Measurements from ENCODE around the gene TMEM120A. TPM values are rescaled to one million over a fixed set of nuclear protein-coding genes. Genes with fewer than 3 reads are reported as not detected.

Gene TMEM120A
- total and polyA plus RNA-seq, 10 of the 15 experiments (the other 5 are each of a cell fraction or from before 2014, with no cell fraction given): 0.43 to 86.6 (median 18.5) TPM

Small RNA genes lying within 50 kb of the gene (small RNA-seq; reads per million reads assigned to genes)
- gene SNORA14A: 0.20 reads per million

Other genes starting within 250 kb of the TMEM120A start
- gene CCL26, start 222.4 kb downstream of the TMEM120A start, total RNA-seq (2014; rRNA removed): not detected in 2 replicates
- gene CCL26, start 222.4 kb downstream of the TMEM120A start, total RNA-seq (2014; rRNA removed; fragmentation: Illumina TruSeq; extraction: Trizol): not detected in 2 replicates
- gene CCL26, start 222.4 kb downstream of the TMEM120A start, total RNA-seq (2021): not detected in 2 replicates
- gene CCL26, start 222.4 kb downstream of the TMEM120A start, polyA plus RNA-seq (2011; rRNA removed): not detected in 2 replicates
- not detected in 2 replicates for gene CCL26, start 222.4 kb downstream of the TMEM120A start, polyA plus RNA-seq (2014; fragmentation: Illumina TruSeq; extraction: Trizol)
- not detected for gene CCL26, start 222.4 kb downstream of the TMEM120A start, polyA plus RNA-seq (2014; fragmentation: Nextera tagmentation; extraction: Ambion mirVana)
- not detected in 2 replicates for gene CCL26, start 222.4 kb downstream of the TMEM120A start, polyA plus RNA-seq (2014; rRNA removed)
- not detected for gene CCL26, start 222.4 kb downstream of the TMEM120A start, polyA plus RNA-seq (2016; fragmentation: Nextera tagmentation; extraction: Ambion mirVana)
- gene CCL24, start 180.8 kb downstream of the TMEM120A start, total RNA-seq (2014; rRNA removed): not detected in 2 replicates
- gene CCL24, start 180.8 kb downstream of the TMEM120A start, total RNA-seq (2014; rRNA removed; fragmentation: Illumina TruSeq; extraction: Trizol): not detected in 2 replicates
- gene CCL24, start 180.8 kb downstream of the TMEM120A start, total RNA-seq (2021): not detected in 2 replicates
- gene CCL24, start 180.8 kb downstream of the TMEM120A start, polyA plus RNA-seq (2011; rRNA removed): not detected in 2 replicates
- not detected in 2 replicates for gene CCL24, start 180.8 kb downstream of the TMEM120A start, polyA plus RNA-seq (2014; fragmentation: Illumina TruSeq; extraction: Trizol)
- not detected for gene CCL24, start 180.8 kb downstream of the TMEM120A start, polyA plus RNA-seq (2014; fragmentation: Nextera tagmentation; extraction: Ambion mirVana)
- gene CCL24, start 180.8 kb downstream of the TMEM120A start, polyA plus RNA-seq (2014; rRNA removed): 0.28 TPM in 1 of 2 replicates, not detected in the other
- gene CCL24, start 180.8 kb downstream of the TMEM120A start, polyA plus RNA-seq (2016; fragmentation: Nextera tagmentation; extraction: Ambion mirVana): not detected
- gene RHBDD2, start 115.6 kb downstream of the TMEM120A start, total RNA-seq (2014; rRNA removed): 23.6 and 23.8 TPM in 2 replicates
- 6.7 and 8.8 TPM in 2 replicates for gene RHBDD2, start 115.6 kb downstream of the TMEM120A start, total RNA-seq (2014; rRNA removed; fragmentation: Illumina TruSeq; extraction: Trizol)
- gene RHBDD2, start 115.6 kb downstream of the TMEM120A start, total RNA-seq (2021): 22.6 and 25.7 TPM in 2 replicates
- gene RHBDD2, start 115.6 kb downstream of the TMEM120A start, polyA plus RNA-seq (2011; rRNA removed): 4.9 and 14.5 TPM in 2 replicates
- gene RHBDD2, start 115.6 kb downstream of the TMEM120A start, polyA plus RNA-seq (2014; fragmentation: Illumina TruSeq; extraction: Trizol): 7.0 and 13.1 TPM in 2 replicates
- 1 to 10 TPM; 3.9 to 7.4 TPM for gene RHBDD2, start 115.6 kb downstream of the TMEM120A start, polyA plus RNA-seq (2014; fragmentation: Nextera tagmentation; extraction: Ambion mirVana)
- gene RHBDD2, start 115.6 kb downstream of the TMEM120A start, polyA plus RNA-seq (2014; rRNA removed): 19.3 and 21.1 TPM in 2 replicates
- gene RHBDD2, start 115.6 kb downstream of the TMEM120A start, polyA plus RNA-seq (2016; fragmentation: Nextera tagmentation; extraction: Ambion mirVana): 10 to 100 TPM; 31.5 to 39.8 TPM
- 67.6 and 75.5 TPM in 2 replicates for gene POR, start 79.4 kb downstream of the TMEM120A start, total RNA-seq (2014; rRNA removed)
- gene POR, start 79.4 kb downstream of the TMEM120A start, total RNA-seq (2014; rRNA removed; fragmentation: Illumina TruSeq; extraction: Trizol): 15.3 and 16.2 TPM in 2 replicates
- 72.2 and 75.8 TPM in 2 replicates for gene POR, start 79.4 kb downstream of the TMEM120A start, total RNA-seq (2021)
- gene POR, start 79.4 kb downstream of the TMEM120A start, polyA plus RNA-seq (2011; rRNA removed): 7.9 and 16.0 TPM in 2 replicates
- gene POR, start 79.4 kb downstream of the TMEM120A start, polyA plus RNA-seq (2014; fragmentation: Illumina TruSeq; extraction: Trizol): 27.0 and 33.7 TPM in 2 replicates
- gene POR, start 79.4 kb downstream of the TMEM120A start, polyA plus RNA-seq (2014; fragmentation: Nextera tagmentation; extraction: Ambion mirVana): 1 to 10 TPM; 2.2 to 8.2 TPM
- 38.1 and 45.2 TPM in 2 replicates for gene POR, start 79.4 kb downstream of the TMEM120A start, polyA plus RNA-seq (2014; rRNA removed)
- 10 to 100 TPM; 55.7 to 59.0 TPM for gene POR, start 79.4 kb downstream of the TMEM120A start, polyA plus RNA-seq (2016; fragmentation: Nextera tagmentation; extraction: Ambion mirVana)
- 40.2 and 43.4 TPM in 2 replicates for gene STYXL1, start 53.4 kb upstream of the TMEM120A start, total RNA-seq (2014; rRNA removed)
- 38.0 and 38.8 TPM in 2 replicates for gene STYXL1, start 53.4 kb upstream of the TMEM120A start, total RNA-seq (2014; rRNA removed; fragmentation: Illumina TruSeq; extraction: Trizol)
- gene STYXL1, start 53.4 kb upstream of the TMEM120A start, total RNA-seq (2021): 25.6 and 29.3 TPM in 2 replicates
- gene STYXL1, start 53.4 kb upstream of the TMEM120A start, polyA plus RNA-seq (2011; rRNA removed): 23.8 and 34.6 TPM in 2 replicates
- 44.3 and 58.3 TPM in 2 replicates for gene STYXL1, start 53.4 kb upstream of the TMEM120A start, polyA plus RNA-seq (2014; fragmentation: Illumina TruSeq; extraction: Trizol)
- 10 to 100 TPM; 18.4 to 33.3 TPM for gene STYXL1, start 53.4 kb upstream of the TMEM120A start, polyA plus RNA-seq (2014; fragmentation: Nextera tagmentation; extraction: Ambion mirVana)
- 39.7 and 46.7 TPM in 2 replicates for gene STYXL1, start 53.4 kb upstream of the TMEM120A start, polyA plus RNA-seq (2014; rRNA removed)
- 10 to 100 TPM; 61.4 to 65.9 TPM for gene STYXL1, start 53.4 kb upstream of the TMEM120A start, polyA plus RNA-seq (2016; fragmentation: Nextera tagmentation; extraction: Ambion mirVana)
- gene MDH2, start 53.5 kb upstream of the TMEM120A start, total RNA-seq (2014; rRNA removed): 237 and 266 TPM in 2 replicates
- 107 and 109 TPM in 2 replicates for gene MDH2, start 53.5 kb upstream of the TMEM120A start, total RNA-seq (2014; rRNA removed; fragmentation: Illumina TruSeq; extraction: Trizol)
- gene MDH2, start 53.5 kb upstream of the TMEM120A start, total RNA-seq (2021): 351 and 364 TPM in 2 replicates
- 47.7 and 170 TPM in 2 replicates for gene MDH2, start 53.5 kb upstream of the TMEM120A start, polyA plus RNA-seq (2011; rRNA removed)
- 132 and 233 TPM in 2 replicates for gene MDH2, start 53.5 kb upstream of the TMEM120A start, polyA plus RNA-seq (2014; fragmentation: Illumina TruSeq; extraction: Trizol)
- gene MDH2, start 53.5 kb upstream of the TMEM120A start, polyA plus RNA-seq (2014; fragmentation: Nextera tagmentation; extraction: Ambion mirVana): 100 to 1,000 TPM; 106 to 131 TPM
- 118 and 151 TPM in 2 replicates for gene MDH2, start 53.5 kb upstream of the TMEM120A start, polyA plus RNA-seq (2014; rRNA removed)
- 100 to 1,000 TPM; 491 to 530 TPM for gene MDH2, start 53.5 kb upstream of the TMEM120A start, polyA plus RNA-seq (2016; fragmentation: Nextera tagmentation; extraction: Ambion mirVana)
- gene SRRM3, start 207.3 kb upstream of the TMEM120A start, total RNA-seq (2014; rRNA removed): not detected in 2 replicates
- gene SRRM3, start 207.3 kb upstream of the TMEM120A start, total RNA-seq (2014; rRNA removed; fragmentation: Illumina TruSeq; extraction: Trizol): not detected in 2 replicates
- 0.15 and 0.19 TPM in 2 replicates for gene SRRM3, start 207.3 kb upstream of the TMEM120A start, total RNA-seq (2021)
- 0.03 TPM in 1 of 2 replicates, not detected in the other for gene SRRM3, start 207.3 kb upstream of the TMEM120A start, polyA plus RNA-seq (2011; rRNA removed)
- 0.03 TPM in 1 of 2 replicates, not detected in the other for gene SRRM3, start 207.3 kb upstream of the TMEM120A start, polyA plus RNA-seq (2014; fragmentation: Illumina TruSeq; extraction: Trizol)
- gene SRRM3, start 207.3 kb upstream of the TMEM120A start, polyA plus RNA-seq (2014; fragmentation: Nextera tagmentation; extraction: Ambion mirVana): not detected
- gene SRRM3, start 207.3 kb upstream of the TMEM120A start, polyA plus RNA-seq (2014; rRNA removed): not detected in 2 replicates
- gene SRRM3, start 207.3 kb upstream of the TMEM120A start, polyA plus RNA-seq (2016; fragmentation: Nextera tagmentation; extraction: Ambion mirVana): under 1 TPM in 1 of 2 experiments, not detected in 1; 0.06 TPM

Data from GM12878 (cell line).